HCT116 (cell line): Measurements from ENCODE around the gene TRPM1. TPM values are rescaled to one million over a fixed set of nuclear protein-coding genes. Genes with fewer than 3 reads are reported as not detected.

ENCODE experiments used
- ATAC-seq: fragments of 200-7000 bp; cut with Tn5 transposase; 2 replicates; pipeline ENCODE4 v1.9.1; 2020; ENCODE audit warnings: mild to moderate bottlenecking, moderate library complexity
- BruUV-seq: library from RNA; stranded (reverse); fragments of 400-500 nt; replicated peaks from 2 replicates; lab custom pipeline; 2021; lab: Mats Ljungman, UMichigan
- CTCF ChIA-PET: fragments of 300-600 bp; sonication (Branson Sonifier 250); formaldehyde crosslinking; loops from one replicate; lab custom pipeline; 2021; ENCODE audit warnings: antibody characterized with exemption; lab: Charles Lee
- POLR2A ChIA-PET: fragments of 300-600, 350-600 bp; sonication (Branson Sonifier 250); formaldehyde crosslinking; loops from one replicate; lab custom pipeline; 2021; ENCODE audit warnings: antibody characterized with exemption; lab: Charles Lee
- RAD21 ChIA-PET, 2 experiments: fragments of 300-600 bp; sonication (Branson Sonifier 250); formaldehyde crosslinking; loops; one replicate each; lab custom pipeline; 2023; ENCODE audit warnings: low total read pairs in 2 of 2; ENCODE audit not compliant: uncharacterized antibody in 2 of 2, unreplicated experiment in 2 of 2, low non-redundant PET in 1 of 2; lab: Charles Lee
- DNase-seq: peaks from one replicate; pipeline ENCODE4 v3.0.0-alpha.2; 2010; ENCODE audit warnings: low read depth, low spot score
- H2AFZ ChIP-seq: fragments of 200-600 bp; shearing (Covaris generic), sonication (generic); 2 replicates; pipeline ENCODE4 v1.6.1; 2017; ENCODE audit warnings: low read depth, mixed run types, mixed read lengths, antibody characterized with exemption, low read length; ENCODE audit not compliant: poor library complexity, severe bottlenecking
- H3K27ac ChIP-seq: 2 replicates; pipeline ENCODE4 v1.5.1; 2012; ENCODE audit warnings: low read depth, low read length
- H3K27me3 ChIP-seq: fragments of 200-600 bp; sonication (generic); 2 replicates; pipeline ENCODE4 v1.6.1; 2016; ENCODE audit warnings: mixed run types, low read length, mixed read lengths; ENCODE audit not compliant: insufficient read depth
- H3K36me3 ChIP-seq, 2 experiments: fragments of 200-500 bp in 1 of 2; fragments of 200-600 bp in 1 of 2; sonication (Bioruptor generic) in 1 of 2; sonication (generic) in 1 of 2; 2 replicates each; pipeline versions ENCODE4 v1.5.1 to v1.6.1; 2014 to 2016; ENCODE audit warnings: low read length in 2 of 2, inconsistent platforms in 1 of 2, mixed read lengths in 1 of 2, mixed run types in 1 of 2; ENCODE audit not compliant: insufficient read depth in 2 of 2, control insufficient read depth in 1 of 2
- H3K4me1 ChIP-seq, 2 experiments: fragments of 200-600 bp in 1 of 2; sonication (generic) in 1 of 2; 2 replicates each; pipeline versions ENCODE4 v1.5.1 to v1.6.1; 2012 to 2017; ENCODE audit warnings: low read length in 2 of 2, inconsistent platforms in 1 of 2, mild to moderate bottlenecking in 1 of 2, mixed read lengths in 1 of 2, mixed run types in 1 of 2, moderate library complexity in 1 of 2; ENCODE audit not compliant: insufficient read depth in 2 of 2, control insufficient read depth in 1 of 2
- H3K4me2 ChIP-seq: fragments of 200-600 bp; sonication (generic); 2 replicates; pipeline ENCODE4 v1.6.1; 2017; ENCODE audit warnings: mixed run types, low read length, mixed read lengths
- H3K4me3 ChIP-seq, 2 experiments: fragments of 200-600 bp in 1 of 2; sonication (generic) in 1 of 2; replicated peaks in 1 of 2; 2 replicates each; pipeline ENCODE4 v1.5.1; 2011 to 2016; ENCODE audit warnings: low read length in 2 of 2, control low read depth in 1 of 2, low read depth in 1 of 2, mild to moderate bottlenecking in 1 of 2, mixed read lengths in 1 of 2, mixed run types in 1 of 2
- H3K79me2 ChIP-seq: fragments of 200-600 bp; sonication (generic); 2 replicates; pipeline ENCODE4 v1.6.1; 2017; ENCODE audit warnings: mild to moderate bottlenecking, mixed run types, low read length, moderate library complexity, mixed read lengths; ENCODE audit not compliant: insufficient read depth
- H3K9ac ChIP-seq: fragments of 200-600 bp; sonication (generic); 2 replicates; pipeline ENCODE4 v1.6.1; 2016; ENCODE audit warnings: low read length, mixed read lengths
- H3K9me2 ChIP-seq: fragments of 200-600 bp; sonication (generic), shearing (Covaris generic); 2 replicates; pipeline ENCODE4 v1.6.1; 2017; ENCODE audit warnings: mixed run types, mild to moderate bottlenecking, moderate library complexity; ENCODE audit not compliant: insufficient read depth
- H3K9me3 ChIP-seq, 2 experiments: fragments of 200-500 bp in 1 of 2; fragments of 200-600 bp in 1 of 2; sonication (Bioruptor generic) in 1 of 2; sonication (generic) in 1 of 2; 2 replicates each; pipeline ENCODE4 v1.6.1; 2014 to 2017; ENCODE audit warnings: low read length in 2 of 2, mixed read lengths in 2 of 2, inconsistent platforms in 1 of 2, low read depth in 1 of 2, mild to moderate bottlenecking in 1 of 2, mixed run types in 1 of 2, moderate library complexity in 1 of 2; ENCODE audit not compliant: control insufficient read depth in 1 of 2, insufficient read depth in 1 of 2
- H4K20me1 ChIP-seq: fragments of 200-600 bp; sonication (generic), shearing (Covaris generic); 2 replicates; pipeline ENCODE4 v1.6.1; 2017; ENCODE audit warnings: mixed run types, mild to moderate bottlenecking, moderate library complexity; ENCODE audit not compliant: insufficient read depth
- ATF3 ChIP-seq: IDR thresholded peaks from 2 replicates; pipeline ENCODE4 v1.6.1; 2012
- JUND ChIP-seq: IDR thresholded peaks from 2 replicates; pipeline ENCODE4 v1.6.1; 2012
- POLR2A ChIP-seq: IDR thresholded peaks from 2 replicates; pipeline ENCODE4 v1.7.0; 2011; ENCODE audit warnings: borderline replicate concordance; ENCODE audit not compliant: insufficient read depth, insufficient read length; ENCODE audit errors: extremely low read depth
- POLR2AphosphoS5 ChIP-seq: IDR thresholded peaks from 2 replicates; pipeline ENCODE4 v1.6.1; 2011; ENCODE audit warnings: mild to moderate bottlenecking, low read depth, low read length, moderate library complexity
- REST ChIP-seq: IDR thresholded peaks from 2 replicates; pipeline ENCODE4 v1.6.1; 2012; ENCODE audit warnings: low read depth
- SIN3A ChIP-seq: IDR thresholded peaks from 2 replicates; pipeline ENCODE4 v1.6.1; 2012; ENCODE audit warnings: low read depth
- YY1 ChIP-seq: IDR thresholded peaks from 2 replicates; pipeline ENCODE4 v1.6.1; 2011; ENCODE audit warnings: low read length, low read depth, moderate library complexity, mild to moderate bottlenecking; ENCODE audit not compliant: insufficient replicate concordance; ENCODE audit errors: extremely low read depth
- ZBTB33 ChIP-seq: IDR thresholded peaks from 2 replicates; pipeline ENCODE4 v1.6.1; 2011; ENCODE audit warnings: mild to moderate bottlenecking, low read length, moderate library complexity; ENCODE audit not compliant: insufficient replicate concordance; ENCODE audit errors: extremely low read depth
- intact Hi-C: fragments of 100-400 bp; cut with micrococcal nuclease; formaldehyde crosslinking; loops from 2 replicates; pipeline ENCODE4 v1.10.0; 2022
- total RNA-seq: library from RNA; stranded (reverse); gene quantifications from one replicate; pipeline ENCODE4 v1.2.1, GENCODE V29; 2021; ENCODE audit not compliant: unreplicated experiment

The TRPM1 gene
- total RNA-seq, 1 experiment from 2014 or later = not detected

- Histone ChIP-seq H3K79me2 (no peaks in the 10 kb centered on the region), H3K4me3 (no peak overlapping the region), H3K4me1 (no peaks in the 10 kb centered on the region), H3K36me3 (no peaks in the 10 kb centered on the region), H3K9me3 (no peaks in the 10 kb centered on the region)
- RAD21 ChIA-PET = no interaction called here
- POLR2A ChIA-PET = no interaction called here
- TF ChIP-seq REST (no peak), SIN3A (no peak), ZBTB33 (no peak), POLR2AphosphoS5 (no peak), YY1 (no peak), POLR2A (no peak), JUND (no peak), ATF3 (no peak)
- TF ChIP-seq, all 23 proteins: peak for 0
- no peak overlapping the region for H2AFZ ChIP-seq
- H3K9ac ChIP-seq = no peak overlapping the region
- H3K27me3 ChIP-seq = no peaks in the 10 kb centered on the region
- CTCF ChIA-PET = no interaction called here
- DNase-seq = no peak
- H3K9me2 ChIP-seq = no peaks in the 10 kb centered on the region
- H3K27ac ChIP-seq = no peak overlapping the region
- intact Hi-C loops = no loop called here
- no peak for ATAC-seq
- no peaks in the 10 kb centered on the region for H4K20me1 ChIP-seq
- H3K4me2 ChIP-seq = no peak overlapping the region
- BruUV-seq = no TSS peak
These were observed 70.0 kb downstream of the TRPM1 start for GRCh38 chr15:31031471-31032067.
